Fibroblast of gingiva (primary cell): ENCODE data around the gene GPR153.

ENCODE experiments used
- DNase-seq: peaks from one replicate; pipeline ENCODE4 v3.0.0-alpha.2; 2011; ENCODE audit warnings: low read depth

Gene GPR153

DNA sequence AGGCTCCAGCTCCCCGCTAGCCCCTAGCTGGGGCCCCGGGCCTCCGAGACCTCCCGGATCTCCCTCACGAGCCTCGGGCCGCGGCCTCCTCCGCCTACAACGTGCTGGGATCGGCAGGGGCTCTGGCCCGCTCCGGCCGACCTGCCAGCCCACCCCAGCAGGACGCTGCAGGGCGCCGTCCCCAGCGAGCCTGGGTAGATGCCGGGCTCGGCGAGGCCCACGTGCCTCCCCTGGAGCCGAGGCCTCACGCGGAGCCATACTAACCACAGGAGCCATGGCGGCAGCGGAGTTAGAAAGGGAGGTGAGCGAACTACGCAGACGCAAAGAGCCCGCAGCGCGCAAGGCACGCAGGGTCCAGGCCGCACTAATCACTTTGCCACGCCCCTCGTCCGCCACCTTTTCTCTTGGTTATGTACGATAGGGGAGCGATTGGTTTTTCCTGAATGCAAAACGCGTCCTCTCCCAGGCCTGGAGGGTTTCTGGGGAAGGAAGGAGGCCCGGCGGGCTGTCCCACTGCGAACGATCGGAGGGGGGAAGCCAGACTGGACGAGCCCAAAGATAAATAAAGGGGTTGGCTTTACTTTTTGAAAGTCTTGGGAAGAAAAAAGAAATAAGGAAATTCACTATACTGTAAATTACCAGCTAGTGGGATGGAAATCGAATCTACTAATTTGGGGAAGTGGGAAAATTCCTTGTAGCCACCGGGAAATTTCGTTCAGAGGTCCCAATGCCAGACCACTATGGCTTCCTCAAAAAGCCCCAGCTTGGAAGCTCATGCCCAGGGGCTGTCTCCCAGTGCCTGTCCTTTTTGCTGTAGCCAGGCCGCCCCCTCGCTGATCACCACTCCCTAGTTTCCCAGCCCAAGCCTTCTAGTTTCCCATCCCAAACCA is 61.4 kb downstream of the GPR153 start, which contains the start of gene RPL22:
RPL22 (minus strand) TSS at position 298 of the 890 bp plus-strand sequence; CDS start at position 276, 22 bp downstream.
- peak; percentile 99 for DNase-seq

DNA sequence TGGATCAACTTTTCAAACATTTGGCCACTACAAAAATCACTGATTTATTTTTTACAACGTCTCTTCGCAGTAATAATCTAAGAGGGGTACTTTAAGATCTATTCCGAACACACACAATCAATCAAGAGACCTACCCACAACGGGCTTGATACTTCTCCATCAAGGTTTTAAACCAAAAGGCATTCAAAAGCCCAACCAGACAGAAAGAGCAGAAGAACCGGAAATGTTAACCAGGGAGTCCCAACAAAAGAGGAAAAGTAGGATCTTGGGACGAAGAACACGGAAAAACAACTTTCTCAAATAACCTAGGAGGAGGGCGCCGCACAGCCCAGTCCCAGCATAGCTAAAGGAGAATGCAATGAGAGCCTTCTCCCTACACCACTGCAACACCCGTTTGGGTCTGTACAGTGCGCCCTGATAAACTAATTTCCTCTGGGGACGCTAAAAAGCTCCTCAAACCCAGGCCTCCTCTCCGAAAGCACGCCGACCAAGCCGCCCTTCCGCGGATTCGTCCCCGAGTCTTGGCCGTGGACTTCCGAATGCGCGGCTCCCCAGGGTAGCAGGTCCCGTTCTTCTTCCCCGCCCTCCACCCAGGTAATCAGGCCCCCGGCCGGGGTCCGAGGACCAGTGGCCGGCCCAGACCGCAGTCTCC is 62.1 kb downstream of the GPR153 start:
- no peak for DNase-seq

DNA sequence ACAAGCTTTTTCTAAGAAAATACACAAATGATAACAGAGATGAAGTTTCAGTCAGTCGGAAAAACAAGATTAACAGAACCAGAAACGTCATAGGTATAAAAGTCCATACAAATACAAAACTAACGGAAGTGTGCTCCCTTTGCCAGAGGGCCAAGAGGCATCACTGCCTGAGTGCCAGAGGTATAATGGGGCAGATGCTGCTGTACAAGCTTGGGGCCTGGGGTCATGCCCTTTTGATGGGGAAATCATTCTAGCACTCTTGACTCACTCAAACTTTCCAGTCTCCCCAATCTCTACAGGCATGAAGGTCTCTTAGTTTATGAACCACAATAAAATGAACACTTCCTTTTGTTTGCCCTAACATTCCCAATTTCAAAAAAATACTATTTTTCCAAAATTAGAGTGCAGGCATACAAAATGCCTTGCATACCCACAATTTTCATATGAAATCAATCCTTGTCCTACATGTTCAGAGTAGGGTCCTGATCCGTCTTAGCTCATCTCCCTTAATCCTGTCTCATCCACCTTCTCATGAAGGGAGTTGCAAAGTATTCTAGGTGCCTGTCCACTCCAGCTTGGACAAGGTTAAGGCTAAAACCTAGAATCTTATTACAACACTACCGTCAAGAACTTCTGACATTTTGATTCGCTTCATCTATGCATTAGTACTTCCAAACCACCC is 63.0 kb downstream of the GPR153 start:
- DNase-seq = no peak
